ENCODE data around the gene SDSL. TPM values are rescaled to one million over a fixed set of nuclear protein-coding genes. Genes with fewer than 3 reads are reported as not detected.

The SDSL gene
- total and polyA plus RNA-seq, 2 of the 13 experiments (the other 11 are each of a cell fraction or from before 2014, with no cell fraction given) = 1.2 to 1.7 TPM

DNA sequence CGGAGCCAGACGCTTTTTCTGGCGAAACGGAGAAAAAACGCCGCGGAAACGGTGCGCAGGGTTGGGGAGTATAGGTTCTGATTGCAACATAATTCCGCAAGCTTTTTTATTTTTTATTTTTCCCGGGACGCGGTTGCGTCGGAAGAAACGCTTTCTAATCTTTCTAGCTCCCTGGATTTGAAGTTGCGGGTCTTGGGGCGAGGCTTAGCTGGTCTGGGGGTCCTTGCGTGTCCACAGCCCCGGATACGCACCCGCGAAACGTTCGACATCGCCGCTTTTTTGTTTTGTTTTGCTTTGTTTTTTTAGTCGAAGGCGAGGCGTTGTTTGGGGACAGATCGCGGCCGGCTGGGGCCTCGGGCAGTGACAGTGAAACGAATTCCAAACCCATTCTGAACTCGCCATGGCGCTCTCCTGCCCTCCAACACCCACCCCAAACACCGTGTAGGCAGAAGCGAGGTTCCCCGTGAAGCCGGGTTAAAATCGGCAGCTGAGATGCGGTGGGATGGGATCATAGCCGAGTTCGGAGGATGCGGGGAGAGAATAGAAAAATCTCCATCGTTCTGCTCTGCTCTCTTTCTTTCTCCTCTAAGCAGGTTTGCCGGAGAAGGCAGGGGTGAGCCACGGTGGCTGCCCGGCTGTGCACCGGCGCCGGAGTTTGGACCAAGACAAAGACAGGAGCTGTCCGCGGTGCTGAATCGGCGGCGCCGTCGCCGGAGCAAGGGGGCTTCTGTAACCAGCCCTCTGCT lies 57.6 kb downstream of the SDSL start (continued):
- 0 out of 2 replicates have a peak, but pooled peaks have one; percentile 46 for TF ChIP-seq ZNF598 (CRISPR knock-in tag; IDR thresholded peaks at IDR 0.05; ENCODE audit: borderline replicate concordance)
- no peak for TF ChIP-seq ZFP36 (IDR thresholded peaks at IDR 0.05; ENCODE audit: borderline replicate concordance, low read depth, low read length, partially characterized antibody)
- no peak for TF ChIP-seq HIVEP1 (CRISPR knock-in tag; IDR thresholded peaks at IDR 0.05)
- TF ChIP-seq TAF1 (CRISPR knock-in tag; IDR thresholded peaks at IDR 0.05) = no peak
- TF ChIP-seq HES4 (CRISPR knock-in tag; IDR thresholded peaks at IDR 0.05; ENCODE audit: borderline replicate concordance) = 0 out of 2 replicates have a peak, but pooled peaks have one; percentile 68
- no peak for TF ChIP-seq KDM3A (CRISPR knock-in tag; IDR thresholded peaks at IDR 0.05; ENCODE audit: low read depth)
- no peak for TF ChIP-seq MAFK (conservative IDR thresholded peaks at IDR 0.05 in 1 of 2, IDR thresholded peaks at IDR 0.05 in 1 of 2; ENCODE audit: low read length in 2 of 2)
- TF ChIP-seq PCBP1 (IDR thresholded peaks at IDR 0.05; ENCODE audit: borderline replicate concordance, low read depth, low read length) = no peak
- no peak for TF ChIP-seq KDM6A (CRISPR knock-in tag; IDR thresholded peaks at IDR 0.05; ENCODE audit: low read depth)
- TF ChIP-seq, protein P1, sequence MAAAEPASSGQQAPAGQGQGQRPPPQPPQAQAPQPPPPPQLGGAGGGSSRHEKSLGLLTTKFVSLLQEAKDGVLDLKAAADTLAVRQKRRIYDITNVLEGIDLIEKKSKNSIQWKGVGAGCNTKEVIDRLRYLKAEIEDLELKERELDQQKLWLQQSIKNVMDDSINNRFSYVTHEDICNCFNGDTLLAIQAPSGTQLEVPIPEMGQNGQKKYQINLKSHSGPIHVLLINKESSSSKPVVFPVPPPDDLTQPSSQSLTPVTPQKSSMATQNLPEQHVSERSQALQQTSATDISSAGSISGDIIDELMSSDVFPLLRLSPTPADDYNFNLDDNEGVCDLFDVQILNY (CRISPR knock-in tag; conservative IDR thresholded peaks at IDR 0.05) = no peak
- TF ChIP-seq, protein P2, sequence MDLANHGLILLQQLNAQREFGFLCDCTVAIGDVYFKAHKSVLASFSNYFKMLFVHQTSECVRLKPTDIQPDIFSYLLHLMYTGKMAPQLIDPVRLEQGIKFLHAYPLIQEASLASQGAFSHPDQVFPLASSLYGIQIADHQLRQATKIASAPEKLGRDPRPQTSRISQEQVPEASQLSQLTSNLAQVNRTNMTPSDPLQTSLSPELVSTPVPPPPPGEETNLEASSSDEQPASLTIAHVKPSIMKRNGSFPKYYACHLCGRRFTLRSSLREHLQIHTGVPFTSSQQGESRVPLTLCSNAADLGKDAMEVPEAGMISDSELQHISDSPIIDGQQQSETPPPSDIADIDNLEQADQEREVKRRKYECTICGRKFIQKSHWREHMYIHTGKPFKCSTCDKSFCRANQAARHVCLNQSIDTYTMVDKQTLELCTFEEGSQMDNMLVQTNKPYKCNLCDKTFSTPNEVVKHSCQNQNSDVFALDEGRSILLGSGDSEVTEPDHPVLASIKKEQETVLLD (CRISPR knock-in tag; IDR thresholded peaks at IDR 0.05; ENCODE audit: low read depth) = no peak
- no peak for TF ChIP-seq ZNF552 (CRISPR knock-in tag; IDR thresholded peaks at IDR 0.05; ENCODE audit: borderline replicate concordance)
- TF ChIP-seq ZNF530 (CRISPR knock-in tag; IDR thresholded peaks at IDR 0.05; ENCODE audit: low read depth) = no peak
- TF ChIP-seq, protein P3, sequence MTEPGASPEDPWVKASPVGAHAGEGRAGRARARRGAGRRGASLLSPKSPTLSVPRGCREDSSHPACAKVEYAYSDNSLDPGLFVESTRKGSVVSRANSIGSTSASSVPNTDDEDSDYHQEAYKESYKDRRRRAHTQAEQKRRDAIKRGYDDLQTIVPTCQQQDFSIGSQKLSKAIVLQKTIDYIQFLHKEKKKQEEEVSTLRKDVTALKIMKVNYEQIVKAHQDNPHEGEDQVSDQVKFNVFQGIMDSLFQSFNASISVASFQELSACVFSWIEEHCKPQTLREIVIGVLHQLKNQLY (CRISPR knock-in tag; IDR thresholded peaks at IDR 0.05) = no peak
- TF ChIP-seq CHD2 (IDR thresholded peaks at IDR 0.05; ENCODE audit: low read depth, low read length) = no peak
- no peak for TF ChIP-seq ZNF558 (CRISPR knock-in tag; IDR thresholded peaks at IDR 0.05; ENCODE audit: borderline replicate concordance)
- TF ChIP-seq FIP1L1 (IDR thresholded peaks at IDR 0.05; ENCODE audit: borderline replicate concordance, insufficient read depth, low read depth, low read length) = no peak
- TF ChIP-seq, protein P4, sequence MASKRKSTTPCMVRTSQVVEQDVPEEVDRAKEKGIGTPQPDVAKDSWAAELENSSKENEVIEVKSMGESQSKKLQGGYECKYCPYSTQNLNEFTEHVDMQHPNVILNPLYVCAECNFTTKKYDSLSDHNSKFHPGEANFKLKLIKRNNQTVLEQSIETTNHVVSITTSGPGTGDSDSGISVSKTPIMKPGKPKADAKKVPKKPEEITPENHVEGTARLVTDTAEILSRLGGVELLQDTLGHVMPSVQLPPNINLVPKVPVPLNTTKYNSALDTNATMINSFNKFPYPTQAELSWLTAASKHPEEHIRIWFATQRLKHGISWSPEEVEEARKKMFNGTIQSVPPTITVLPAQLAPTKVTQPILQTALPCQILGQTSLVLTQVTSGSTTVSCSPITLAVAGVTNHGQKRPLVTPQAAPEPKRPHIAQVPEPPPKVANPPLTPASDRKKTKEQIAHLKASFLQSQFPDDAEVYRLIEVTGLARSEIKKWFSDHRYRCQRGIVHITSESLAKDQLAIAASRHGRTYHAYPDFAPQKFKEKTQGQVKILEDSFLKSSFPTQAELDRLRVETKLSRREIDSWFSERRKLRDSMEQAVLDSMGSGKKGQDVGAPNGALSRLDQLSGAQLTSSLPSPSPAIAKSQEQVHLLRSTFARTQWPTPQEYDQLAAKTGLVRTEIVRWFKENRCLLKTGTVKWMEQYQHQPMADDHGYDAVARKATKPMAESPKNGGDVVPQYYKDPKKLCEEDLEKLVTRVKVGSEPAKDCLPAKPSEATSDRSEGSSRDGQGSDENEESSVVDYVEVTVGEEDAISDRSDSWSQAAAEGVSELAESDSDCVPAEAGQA (IDR thresholded peaks at IDR 0.05; ENCODE audit: low read depth) = no peak
- TF ChIP-seq, protein P4 (CRISPR knock-in tag; IDR thresholded peaks at IDR 0.05; ENCODE audit: borderline replicate concordance) = 0 out of 2 replicates have a peak, but pooled peaks have one; percentile 56
- TF ChIP-seq FOXJ3 (CRISPR knock-in tag; IDR thresholded peaks at IDR 0.05; ENCODE audit: borderline replicate concordance) = no peak
- no peak for TF ChIP-seq ATF1 (CRISPR knock-in tag; IDR thresholded peaks at IDR 0.05)
